Stimulated activated CD4-positive, alpha-beta T cell treated with anti-CD3 and anti-CD28 coated beads, Interleukin-4, amount 100 ng/mL, for 48 hours (primary cell): ENCODE results near the gene NARF.
"Not testable (repeated sequence)": the region's sequence is repeated elsewhere in the genome, so short reads cannot be mapped to it uniquely, and the experiment has no call there.

Source experiments
- DNase-seq, 2 donors: peaks; one replicate each; pipeline ENCODE4 v3.0.0-alpha.2; 2020; ENCODE audit warnings: low read depth in 2 of 2

The NARF gene

GRCh38 chr17:82446124-82446523, 12.4 kb upstream of the NARF start:
- no peak for DNase-seq

- no peak for DNase-seq
Observed at GRCh38 chr17:82446649-82447048, 11.9 kb upstream of the NARF start.

DNA sequence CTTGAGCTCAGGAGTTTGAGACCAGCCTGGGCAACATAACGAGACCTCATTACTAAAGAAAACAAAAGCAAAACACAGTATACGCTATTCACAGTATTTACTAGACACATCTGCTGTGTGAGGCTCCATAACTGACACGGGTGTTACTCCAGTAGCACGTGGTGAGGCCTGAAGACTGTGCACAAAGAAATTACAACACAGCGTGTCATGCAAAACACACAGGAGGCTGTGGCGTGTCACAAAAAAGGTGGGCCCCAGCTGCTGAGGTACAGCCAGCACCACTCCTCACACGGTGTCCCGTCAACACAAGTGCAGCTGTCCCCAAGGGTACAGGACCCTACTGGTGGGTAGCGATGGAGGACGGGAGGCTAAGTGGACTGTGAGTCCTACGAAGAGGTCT, 10.7 kb upstream of the NARF start:
- DNase-seq = no peak

DNA sequence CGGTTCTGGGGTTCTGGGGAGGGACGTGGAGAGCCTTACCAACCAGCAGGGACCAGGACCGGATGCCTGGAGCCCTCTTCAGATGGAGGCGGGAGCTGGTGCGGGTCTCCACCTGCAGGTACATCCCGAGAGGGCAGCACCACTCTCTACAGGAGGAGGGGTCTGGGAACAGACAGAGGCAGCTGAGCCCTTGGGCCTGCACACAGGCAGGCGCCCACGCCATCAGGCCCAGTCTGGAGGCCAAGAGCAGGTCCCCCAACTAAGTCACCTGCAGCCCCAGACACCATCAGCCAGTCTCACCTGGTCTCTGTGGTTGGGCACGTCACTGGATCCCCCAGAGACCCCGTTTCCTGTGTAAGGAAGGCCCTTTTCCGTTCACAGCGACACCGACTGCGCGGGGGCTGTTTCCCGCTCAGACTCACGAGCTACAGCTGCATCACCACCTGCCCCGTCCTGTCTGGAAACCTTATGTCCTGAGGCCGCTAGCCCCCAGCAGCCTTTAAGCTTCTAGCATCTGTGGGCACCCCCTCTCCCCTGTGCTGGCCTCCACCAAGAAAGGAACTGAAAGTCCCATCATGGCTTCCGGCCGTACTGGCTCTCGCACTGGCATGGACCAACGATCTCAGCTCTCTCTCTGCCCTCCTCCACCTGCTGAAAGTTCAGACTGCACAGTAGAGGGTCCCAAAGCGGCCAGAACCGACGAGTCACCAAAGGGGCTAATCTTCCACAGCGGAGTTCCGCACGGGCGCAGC, 9.2 kb upstream of the NARF start:
- peak; percentile 44 to 55 for DNase-seq

- DNase-seq = peak; percentile 33 to 34
Observed at GRCh38 chr17:82449883-82450356, 8.6 kb upstream of the NARF start.

GRCh38 chr17:82450357-82451106, 8.0 kb upstream of the NARF start, which contains the start of gene CYBC1:
TSS of gene CYBC1 (minus strand) at chr17:82450752. CDS start at chr17:82449254, 1,498 bp downstream.
- peak; percentile 93 to 95 for DNase-seq

- no peak for DNase-seq
Observed at GRCh38 chr17:82452162-82452561, 6.4 kb upstream of the NARF start.

DNA sequence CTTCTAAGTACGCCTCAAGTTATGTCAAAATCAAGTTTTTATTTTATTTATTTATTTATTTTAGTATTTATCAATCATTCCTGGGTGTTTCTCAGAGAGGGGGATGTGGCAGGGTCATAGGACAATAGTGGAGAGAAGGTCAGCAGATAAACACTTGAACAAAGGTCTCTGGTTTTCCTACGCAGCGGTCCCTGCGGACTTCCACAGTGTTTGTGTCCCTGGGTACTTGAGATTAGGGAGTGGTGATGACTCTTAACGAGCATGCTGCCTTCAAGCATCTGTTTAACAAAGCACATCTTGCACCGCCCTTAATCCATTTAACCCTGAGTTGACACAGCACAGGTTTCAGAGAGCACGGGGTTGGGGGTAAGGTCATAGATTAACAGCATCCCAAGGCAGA, 5.4 kb upstream of the NARF start:
- DNase-seq = not testable (repeated sequence)

- DNase-seq = not testable (repeated sequence)
Observed at GRCh38 chr17:82453706-82454105, 4.8 kb upstream of the NARF start.

- no peak for DNase-seq
Observed at GRCh38 chr17:82457073-82457928, 1.2 kb upstream of the NARF start.

- DNase-seq = no peak
Observed at GRCh38 chr17:82457929-82458178, 687 bp upstream of the NARF start.

GRCh38 chr17:82458885-82459424, 414 bp downstream of the NARF start:
- DNase-seq = no peak

DNA sequence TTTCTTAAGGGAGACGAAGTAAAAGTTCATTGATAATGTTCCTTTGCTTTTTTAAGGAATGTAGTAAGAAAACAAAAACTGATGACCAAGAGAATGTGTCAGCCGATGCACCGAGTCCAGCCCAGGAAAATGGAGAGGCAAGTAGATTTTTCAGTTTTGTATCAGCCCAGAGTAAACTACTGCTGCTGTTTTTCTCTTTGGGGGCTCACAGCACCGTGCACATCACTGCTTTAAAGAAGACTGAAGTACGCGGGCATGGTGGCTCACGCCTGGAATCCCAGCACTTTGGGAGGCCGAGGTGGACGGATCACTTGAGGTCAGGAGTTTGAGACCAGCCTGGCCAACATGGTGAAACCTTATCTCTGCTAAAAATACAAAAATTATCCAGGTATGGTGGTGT, 1.4 kb downstream of the NARF start:
- not testable (repeated sequence) for DNase-seq

DNA sequence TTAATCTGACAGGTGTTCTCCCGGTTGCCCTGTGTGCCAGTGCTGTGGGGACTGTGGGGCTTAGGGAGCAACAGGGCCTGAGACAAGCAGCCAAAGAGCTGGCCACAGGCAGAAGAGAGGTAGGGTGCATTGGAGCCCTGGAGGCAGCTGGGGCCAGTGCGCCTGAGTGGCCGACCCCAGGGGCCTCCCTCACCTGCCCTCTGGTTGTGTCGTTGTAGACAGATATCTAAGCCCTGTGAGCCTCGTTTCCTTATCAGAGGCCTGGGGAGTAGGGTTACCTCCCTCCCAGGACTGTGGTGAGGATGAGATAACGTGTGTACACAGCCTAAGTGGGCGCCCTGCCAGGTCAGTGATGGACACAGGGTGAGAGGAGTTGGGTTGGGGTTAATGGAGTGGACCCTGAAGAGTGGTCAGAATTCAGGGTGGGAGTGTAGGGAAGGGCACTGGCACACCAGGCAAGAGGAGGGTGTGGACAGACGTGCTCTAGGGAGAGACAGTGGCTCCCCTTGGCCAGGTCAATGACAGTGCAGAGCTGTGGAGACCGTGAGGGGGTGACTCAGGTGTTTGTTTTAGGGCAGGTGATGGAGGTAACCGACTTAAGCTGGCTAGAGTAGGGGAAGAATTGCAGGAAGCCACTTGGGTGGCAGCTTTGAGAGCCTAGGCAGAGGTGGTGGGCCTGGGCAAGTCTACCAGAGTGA, 3.4 kb downstream of the NARF start:
- no peak for DNase-seq

DNA sequence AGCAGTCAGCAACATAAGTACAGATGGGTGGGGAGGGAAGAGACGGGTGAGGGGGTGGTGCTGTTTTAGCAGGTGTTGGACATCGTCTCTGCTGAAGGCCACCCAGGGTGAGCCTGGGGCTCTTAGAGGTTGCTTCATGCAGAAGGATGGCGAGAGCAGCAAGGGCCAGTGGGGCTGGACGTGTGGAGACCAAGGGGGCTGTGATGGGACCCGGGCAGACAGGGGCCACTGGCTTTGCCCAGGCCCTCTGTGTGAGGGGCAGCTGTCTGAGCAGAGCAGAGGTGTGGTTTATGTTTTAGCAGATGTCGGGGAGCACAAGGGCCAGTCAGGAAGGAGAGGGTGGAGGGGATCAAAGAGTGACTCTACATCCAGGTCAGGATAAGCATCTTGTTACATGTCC, 4.8 kb downstream of the NARF start:
- DNase-seq = no peak

GRCh38 chr17:82463925-82464566, 5.5 kb downstream of the NARF start:
- no peak for DNase-seq

DNA sequence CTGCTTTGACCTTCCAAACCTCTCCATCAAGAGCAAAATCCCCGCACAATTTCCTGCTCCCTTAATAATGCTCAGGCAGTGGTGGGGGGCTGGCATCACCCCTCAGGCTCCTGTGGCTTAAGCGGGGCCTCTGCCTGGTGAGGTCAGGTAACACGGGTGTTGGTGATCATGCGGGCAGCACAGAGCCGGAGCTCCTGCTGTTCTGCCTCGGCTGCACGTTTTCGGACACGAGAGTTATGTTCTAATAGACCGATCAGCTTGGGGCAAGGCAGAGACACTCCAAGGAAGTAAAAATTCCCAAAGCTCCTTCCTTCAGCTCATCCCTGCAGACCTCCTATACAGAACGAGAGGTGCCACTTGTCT, 6.0 kb downstream of the NARF start:
- no peak for DNase-seq

GRCh38 chr17:82465023-82465603, 6.6 kb downstream of the NARF start:
- DNase-seq = no peak

GRCh38 chr17:82468692-82469091, 10.2 kb downstream of the NARF start:
- no peak for DNase-seq

DNA sequence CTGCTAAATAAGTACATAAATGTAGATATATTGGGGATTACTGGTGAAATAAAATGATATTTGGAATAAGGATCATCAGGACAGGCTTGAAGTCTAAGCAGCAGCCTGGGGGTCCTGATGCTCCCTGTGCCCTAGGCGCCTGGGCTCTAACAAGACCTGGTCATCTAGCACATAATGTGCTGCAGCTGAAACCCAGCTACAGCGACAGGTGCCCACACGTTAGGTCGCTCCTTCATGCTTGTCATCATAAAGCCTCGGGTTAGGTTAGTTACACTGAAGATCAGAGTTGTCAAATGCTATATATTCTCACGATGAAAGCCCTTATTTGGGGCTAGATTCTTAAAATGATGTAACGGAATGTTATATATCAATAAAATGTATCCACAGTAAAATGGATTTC, 11.5 kb downstream of the NARF start:
- DNase-seq = no peak
